ENCODE results near the gene HNRNPA3.
"Not testable (repeated sequence)": the region's sequence is repeated elsewhere in the genome, so short reads cannot be mapped to it uniquely, and the experiment has no call there.

Gene HNRNPA3

DNA sequence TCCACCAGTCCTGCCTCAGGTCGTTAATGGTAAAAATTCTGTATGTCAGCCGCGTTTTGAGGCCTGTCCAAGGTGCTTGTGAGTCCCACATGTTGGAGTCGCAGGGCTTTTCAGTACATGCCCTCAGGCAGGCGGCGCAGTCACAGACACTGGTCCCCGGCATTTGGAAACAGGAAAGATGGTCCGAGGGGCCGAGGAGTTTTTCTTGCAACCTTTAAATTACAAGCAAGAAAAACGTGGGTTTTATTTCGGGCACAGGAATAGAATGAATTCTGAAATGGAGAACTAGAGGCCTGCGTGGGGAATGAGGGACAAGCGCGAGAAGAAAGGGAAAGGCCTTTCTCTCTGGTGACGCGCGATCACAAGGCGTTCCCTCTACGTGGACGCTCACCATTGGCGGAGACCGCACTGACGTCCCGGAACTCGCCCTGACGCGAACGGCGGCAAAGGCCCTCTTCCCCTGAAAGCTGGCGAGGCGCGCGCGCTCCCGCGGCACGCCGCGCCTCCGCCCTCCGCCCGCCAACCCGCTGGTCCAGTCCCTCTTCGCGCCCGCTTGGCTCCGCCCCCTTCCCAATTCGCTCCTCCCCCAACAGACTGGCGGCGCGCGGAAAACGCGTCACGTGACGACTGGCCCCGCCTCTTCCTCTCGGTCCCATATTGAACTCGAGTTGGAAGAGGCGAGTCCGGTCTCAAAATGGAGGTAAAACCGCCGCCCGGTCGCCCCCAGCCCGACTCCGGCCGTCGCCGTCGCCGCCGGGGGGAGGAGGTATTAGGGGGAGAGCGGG, at the start of gene HNRNPA3:
Gene HNRNPA3, plus strand, starts transcription at position 689 of the 785 bp plus-strand sequence. Its CDS starts 6 bp downstream, at position 695.
- DNase-seq = peak; percentile 99 to 100 (median 99)

DNA sequence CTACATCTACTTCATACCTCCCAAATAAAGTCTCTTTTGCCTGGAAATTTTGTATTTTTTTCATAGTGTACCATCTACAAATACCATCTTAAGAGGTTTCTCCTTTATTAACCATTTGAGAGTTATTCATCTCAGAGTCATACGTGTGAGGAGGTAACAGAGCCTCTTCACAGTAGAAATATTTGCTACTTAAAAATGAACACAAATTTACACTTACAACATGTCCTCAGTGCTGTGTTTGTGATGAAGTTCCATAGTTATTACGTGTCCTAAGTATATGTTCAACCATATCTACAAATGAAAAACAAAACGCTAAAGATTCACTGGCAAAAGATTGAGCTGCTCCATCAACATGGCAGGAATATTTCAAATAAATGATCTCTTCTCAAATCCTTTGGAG, 48.5 kb upstream of the HNRNPA3 start:
- DNase-seq = no peak

DNA sequence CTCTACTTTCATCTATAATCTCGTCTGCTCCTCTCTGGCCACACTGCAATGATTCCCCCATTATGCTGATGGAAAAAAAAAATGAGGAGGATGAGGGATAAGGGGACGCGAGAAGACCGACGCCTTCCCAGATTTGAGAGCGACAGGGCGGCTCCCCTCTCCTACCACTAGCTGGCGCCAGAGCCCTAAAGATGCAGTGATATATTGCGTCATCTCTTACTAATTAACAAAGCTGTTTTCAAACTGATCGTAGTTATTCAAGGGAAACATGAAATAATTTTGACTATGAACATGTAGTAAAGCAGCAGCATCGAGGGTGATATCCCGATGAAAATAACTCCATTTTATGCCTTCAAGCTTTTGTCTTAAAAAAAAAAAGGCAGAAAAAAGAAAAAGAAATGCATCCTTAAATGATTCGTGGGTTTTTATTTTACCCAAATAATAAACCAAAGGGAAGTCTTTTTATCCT, 48.0 kb upstream of the HNRNPA3 start:
- DNase-seq = peak; percentile 51 to 84 (median 71)

DNA sequence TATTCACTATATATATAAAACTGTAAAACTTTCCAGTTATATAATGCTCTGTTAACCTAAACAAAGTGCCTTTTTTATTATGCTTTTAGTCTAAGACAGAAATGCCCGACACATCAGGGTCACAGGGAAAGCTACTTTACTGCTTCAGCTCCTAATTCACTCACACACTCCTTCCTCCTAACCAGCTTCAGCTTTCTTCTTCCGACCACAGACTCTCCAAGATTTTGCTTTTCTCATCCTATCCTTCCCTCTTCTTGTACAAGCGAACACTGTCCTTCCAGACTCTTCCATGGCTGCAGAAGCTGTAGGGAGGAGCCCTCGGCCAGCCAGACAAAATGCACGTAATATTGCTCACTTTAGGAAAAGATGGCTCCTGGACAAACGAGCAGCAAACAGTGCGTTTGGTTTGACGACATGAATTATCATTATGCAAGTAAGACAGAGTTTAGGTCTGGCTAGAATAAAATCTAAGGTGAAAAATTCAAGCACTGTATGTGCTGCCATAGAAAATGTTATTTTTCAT, 47.5 kb upstream of the HNRNPA3 start:
- DNase-seq = peak in 1 of 6 experiments; percentile 61

DNA sequence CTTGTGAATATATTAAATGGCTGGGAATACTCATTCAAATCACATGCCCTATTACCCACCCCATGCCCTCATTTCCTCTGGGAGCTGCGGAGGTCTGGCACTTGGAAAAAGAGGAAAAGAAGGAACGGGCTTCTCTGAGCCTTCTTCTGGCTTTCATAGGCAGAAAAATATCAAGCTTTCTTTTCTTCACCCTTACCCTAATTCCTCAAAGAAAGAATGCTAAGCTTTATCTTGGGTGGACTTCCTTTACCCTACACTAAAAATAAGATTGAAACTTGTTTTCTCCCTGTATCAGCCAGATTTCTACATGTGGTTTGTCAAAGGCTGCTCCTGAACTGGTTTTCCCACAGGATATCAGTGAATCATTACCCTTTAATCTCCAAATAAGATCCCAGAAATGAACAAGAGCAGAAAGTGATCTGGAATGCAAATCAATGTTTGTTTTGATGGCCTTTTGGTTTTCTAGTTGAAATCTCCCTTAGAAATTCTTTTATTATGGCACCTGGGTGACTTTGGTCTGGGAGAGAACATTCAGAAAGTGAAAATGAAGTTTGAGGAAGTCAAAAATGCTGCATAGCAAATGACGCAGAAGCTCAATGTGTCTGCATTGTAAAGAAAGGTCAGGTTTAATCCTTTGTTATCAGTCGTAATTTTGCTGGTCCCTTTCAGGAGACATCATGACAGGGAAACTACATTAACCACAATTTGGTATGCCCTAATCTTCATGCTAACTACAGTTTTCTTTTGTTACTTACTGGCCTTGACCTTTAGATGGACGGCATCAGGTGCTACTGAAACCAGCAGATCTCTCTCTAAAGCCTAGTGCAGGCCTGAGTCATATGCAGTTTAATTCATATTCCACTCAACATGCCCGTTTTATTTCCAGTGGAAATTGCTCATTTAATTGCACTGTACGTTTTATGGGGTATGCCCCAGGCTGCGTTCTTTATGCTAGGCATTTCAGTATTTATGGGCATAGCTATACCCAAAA, 46.6 kb upstream of the HNRNPA3 start:
- DNase-seq = peak in 3 of 6 experiments; percentile 13 to 43 (median 37)

DNA sequence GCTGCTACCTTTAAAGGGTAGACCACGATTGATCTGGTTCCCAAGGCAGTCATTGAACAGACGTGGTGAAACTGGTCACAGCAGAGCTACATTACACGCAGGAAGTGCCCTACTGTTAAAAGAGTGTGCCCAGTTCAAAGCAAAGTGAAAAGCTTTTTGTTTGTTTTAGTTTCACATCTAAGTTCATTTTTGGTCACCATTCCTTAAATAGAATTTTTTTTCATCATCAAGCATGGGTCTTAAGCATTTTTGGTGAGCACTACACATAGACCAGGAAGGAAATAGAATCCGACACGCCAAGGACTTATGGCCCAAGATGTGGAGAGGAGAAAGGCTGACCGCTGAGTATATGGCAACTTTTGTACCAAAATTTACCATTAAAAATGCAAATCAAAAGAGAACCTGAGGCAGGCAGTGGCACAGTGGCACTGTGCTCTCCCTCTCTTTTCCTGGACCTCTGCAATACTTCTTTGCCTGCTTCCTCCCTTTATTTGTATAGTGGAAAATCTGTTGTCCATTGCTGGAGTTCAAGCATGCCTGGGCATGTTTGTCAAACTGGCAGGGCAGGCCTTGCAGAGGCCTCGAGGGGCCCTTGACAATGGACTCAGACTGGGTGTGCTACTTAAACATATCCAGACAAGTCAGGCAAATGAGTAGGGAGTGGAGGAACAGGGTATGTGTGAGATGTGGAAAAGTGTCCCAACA, 42.6 kb upstream of the HNRNPA3 start:
- DNase-seq = no peak

DNA sequence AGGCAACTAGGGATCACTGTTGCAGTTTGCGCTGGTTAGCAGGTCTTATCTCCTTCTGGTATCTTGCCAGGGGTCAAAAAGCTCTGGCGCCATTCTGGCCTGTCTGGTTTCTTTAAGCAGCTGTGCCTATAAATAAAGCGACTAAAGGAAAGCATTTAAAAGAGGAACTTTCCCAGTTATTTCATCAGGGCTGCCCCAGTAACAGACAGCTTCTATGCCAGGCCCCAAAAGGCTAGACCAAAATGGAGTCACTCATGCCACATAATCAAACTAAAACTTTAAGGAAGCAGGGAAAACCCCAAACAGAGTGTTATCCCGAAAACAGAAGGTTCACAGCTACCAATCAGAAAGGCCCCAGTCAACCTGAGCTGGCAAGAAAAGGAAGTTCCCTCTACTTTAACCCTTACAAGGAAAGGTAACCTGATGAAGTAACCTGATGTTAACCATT, 41.2 kb upstream of the HNRNPA3 start:
- no peak for DNase-seq

DNA sequence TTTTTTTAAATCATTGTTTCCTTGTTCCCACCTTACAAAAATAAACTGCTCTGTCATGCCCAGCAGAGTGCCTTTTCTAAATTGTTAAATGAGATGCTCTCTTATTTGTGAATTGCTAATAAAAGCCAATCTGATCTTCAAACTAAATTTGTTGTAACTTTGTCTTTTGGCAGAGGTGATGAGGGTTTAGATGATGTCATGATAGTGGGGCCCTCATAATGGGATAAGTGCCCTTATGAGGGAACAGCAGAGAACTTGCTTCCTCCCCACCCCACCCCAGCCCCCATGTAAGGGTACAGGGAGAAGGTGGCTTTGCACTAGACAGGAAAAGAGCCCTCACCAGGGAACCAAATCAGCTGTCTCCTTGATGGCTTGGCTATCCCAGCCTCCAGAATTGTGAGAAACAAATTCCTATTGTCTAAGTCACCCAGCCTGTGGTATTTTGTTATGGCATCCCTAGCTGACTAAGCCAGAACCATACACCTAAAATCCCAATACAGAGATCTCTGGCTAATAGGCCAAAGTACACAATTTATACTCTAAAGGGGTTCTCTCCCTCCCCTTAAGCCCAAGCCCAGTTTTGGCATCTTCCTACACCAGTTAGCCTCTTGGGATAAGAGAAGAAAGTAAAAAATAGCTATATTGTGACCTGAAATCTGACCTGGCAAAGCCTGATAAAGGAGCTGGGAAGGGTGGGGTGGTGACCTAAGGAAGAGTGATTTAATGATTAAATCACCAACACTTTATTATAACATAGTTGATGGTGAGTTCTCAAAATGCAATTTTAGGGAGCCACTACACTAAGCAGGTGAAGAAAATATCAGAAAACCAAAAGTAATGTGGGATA, 40.3 kb upstream of the HNRNPA3 start:
- no peak for DNase-seq

DNA sequence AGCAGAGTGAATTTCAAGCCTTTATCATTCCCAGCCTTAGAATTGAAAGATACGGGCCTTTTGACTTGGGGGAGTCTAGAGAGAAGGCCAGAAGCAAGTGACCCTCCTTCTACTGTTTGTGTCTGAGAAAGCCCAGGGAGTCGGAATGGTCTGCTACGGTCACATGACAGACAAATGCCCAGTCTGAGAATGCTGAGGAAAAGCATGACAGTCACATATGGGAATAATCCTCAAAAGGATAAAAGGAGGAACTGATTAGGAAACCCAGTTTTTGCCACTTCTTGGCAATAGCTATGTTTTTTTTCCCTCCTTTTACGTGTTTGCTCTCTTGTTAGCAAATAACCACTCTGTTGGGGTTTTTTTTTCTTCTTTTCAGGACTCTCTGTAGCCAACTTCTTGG, 38.1 kb upstream of the HNRNPA3 start:
- DNase-seq = no peak

DNA sequence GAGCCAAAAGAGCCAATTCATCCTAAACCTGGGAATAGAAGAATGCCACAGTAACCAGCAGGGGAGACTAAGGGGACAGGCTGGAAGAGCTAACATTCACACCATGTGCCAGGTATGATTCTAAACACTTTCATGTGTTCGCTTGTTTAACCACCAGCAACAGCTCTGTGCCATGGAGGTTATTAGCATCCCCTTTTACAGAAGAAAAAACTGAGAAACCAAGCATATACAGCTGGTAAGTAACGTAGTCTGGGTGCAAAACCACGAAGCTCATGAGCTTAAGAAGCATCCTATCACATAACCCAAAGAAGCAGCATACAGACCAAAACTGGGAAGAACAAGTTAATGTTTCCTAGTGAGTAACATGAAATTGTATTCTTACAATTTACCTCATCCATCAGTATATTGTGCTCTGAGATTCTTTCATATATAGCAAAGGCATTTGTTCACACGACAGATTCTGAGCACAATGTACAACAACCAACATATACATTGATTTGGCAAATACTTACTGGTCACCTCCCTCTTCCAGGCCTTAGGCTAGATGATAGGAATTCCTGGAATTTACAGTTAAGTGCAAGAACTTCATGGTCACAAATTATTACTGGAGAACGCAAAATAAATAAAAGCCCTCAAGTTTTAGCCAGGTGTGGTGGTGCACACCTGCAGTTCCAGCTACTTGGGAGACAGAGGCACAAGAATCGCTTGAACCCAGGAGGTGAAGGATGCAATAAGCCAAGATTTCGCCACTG, 36.5 kb upstream of the HNRNPA3 start:
- DNase-seq = no peak

DNA sequence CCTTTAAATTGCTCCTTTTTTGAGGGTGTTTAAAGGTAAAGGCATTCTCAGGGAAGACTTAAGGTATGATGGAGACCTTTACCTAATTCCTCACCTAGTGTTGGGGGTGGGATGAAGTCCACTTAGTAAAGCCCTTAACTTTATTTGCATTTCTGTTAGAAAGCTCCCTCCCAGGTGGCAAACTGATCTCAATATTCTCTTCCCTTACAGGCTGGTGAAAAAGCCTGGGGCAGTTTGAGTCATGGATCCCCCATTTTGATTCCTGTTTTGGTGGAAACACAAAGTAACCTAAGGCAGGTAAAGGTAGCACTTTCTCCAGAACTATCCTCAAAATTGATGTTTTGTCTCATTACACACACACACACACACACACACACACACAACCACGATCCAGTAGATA, 33.8 kb upstream of the HNRNPA3 start:
- no peak for DNase-seq

DNA sequence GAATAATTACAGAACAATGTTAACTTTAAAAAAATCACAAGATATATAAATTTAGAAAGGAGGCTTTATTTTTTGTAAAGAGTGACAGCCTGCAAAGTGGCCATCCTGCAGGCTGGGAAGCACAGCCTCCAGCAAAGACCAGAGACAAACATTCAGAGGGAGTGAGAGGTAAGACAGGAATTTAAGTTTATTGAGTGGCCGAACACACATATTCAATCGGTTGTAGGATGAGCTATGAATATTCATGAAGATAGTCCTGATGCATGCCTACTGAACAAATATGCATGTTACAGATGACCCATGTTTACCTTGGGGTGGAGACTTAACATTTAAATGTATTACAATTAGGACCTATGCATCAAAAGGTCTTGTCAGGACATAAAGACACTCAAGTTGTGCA, 33.4 kb upstream of the HNRNPA3 start:
- no peak for DNase-seq

DNA sequence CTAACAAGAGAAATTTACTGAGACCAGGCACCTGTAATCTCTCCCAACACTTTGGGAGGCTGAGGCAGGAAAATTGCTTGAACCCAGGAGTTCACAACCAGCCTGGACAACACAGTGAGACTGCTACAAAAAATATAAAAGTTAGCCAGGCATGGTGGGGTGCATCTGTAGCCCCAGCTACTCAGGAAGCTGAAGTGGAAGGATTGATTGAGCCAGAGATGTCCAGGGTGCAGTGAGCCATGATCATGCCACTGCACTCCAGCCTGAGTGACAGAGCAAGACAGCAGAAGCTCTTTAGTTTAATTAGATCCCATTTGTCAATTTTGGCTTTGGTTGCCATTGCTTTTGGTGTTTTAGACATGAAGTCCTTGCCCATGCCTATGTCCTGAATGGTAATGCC, 32.9 kb upstream of the HNRNPA3 start:
- DNase-seq = not testable (repeated sequence)

DNA sequence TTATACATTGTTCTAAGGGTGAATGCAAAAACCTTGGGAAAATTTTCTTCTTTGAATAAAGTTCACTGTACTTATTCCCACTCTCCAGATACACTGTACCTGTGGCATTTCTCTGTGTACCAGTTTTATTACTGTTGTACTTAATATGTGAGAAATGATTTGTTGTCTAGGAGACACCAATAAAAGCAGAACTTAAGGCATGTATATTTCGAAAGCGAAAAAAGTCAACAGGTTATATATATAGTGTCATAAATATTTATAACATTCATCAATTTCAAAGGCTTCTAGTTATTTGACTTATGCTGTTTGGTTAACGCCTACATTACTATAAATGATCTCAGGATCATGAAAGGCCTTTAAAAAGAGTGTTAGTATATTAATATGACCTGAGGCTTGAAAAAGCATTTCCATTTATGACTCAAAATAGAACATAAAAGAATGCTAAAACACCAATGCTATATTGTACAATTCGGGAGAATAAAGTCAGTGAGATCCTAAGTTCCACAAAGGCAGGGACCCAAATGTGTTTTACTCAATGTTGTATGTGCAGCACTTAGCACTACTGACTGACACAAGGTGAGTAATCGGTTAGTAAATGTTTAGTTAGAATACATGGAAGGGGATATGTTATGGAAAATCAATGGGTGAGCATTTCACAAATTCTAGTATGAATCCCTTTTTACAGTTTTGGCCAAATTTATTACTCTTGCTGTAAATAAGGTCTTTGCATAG, 32.2 kb upstream of the HNRNPA3 start:
- DNase-seq = no peak

DNA sequence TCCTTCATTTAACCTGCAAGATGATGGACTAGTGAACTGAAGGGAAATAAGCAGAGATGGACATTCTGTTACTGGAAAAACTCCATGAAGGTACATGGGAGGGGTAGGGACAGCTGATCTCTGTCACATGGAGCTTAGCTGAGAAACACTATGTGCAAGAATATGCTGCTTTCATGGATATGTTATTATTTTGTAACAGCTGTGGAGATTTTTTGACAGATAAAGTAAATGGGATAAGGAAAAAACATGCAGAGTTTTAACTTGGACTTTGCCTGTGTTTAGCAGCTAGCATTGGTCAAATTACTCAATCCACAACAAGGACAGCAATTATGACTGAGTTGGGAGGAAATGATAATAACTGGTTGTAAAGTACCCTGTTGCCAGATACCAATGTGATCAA, 28.7 kb upstream of the HNRNPA3 start:
- DNase-seq = no peak

DNA sequence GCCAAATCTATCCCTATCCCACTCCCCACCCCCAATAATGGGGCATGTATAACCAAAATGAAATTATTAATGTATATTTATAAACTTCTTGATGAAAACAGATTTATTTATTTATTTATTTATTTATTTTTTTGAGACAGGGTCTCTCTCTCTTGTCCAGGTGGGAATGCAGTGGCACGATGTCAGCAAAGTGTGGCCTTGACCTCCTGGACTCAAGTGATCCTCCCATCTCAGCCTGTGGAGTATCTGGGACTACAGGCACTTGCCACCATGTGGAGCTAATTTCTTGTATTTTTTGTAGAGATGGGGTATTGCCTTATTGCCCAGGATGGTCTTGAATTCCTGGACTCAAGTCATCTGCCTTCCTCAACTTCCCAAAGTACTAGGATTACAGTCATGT, 28.0 kb upstream of the HNRNPA3 start:
- no peak for DNase-seq

DNA sequence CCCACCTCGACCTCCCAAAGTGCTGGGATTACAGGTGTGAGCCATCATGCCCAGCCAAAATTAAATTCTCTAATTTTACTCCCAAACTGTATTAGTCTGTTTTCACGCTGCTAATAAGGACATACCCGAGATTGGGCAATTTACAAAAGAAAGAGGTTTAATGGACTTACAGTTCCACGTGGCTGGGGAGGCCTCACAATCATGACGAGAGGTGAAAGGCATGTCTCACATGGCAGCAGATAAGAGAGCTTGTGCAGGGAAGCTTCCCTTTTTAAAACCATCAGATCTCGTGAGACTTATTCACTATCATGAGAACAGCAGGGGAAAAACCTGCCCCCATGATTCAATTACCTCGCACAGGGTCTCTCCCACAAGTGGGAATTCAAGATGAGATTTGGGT, 26.6 kb upstream of the HNRNPA3 start:
- DNase-seq = not testable (repeated sequence)

DNA sequence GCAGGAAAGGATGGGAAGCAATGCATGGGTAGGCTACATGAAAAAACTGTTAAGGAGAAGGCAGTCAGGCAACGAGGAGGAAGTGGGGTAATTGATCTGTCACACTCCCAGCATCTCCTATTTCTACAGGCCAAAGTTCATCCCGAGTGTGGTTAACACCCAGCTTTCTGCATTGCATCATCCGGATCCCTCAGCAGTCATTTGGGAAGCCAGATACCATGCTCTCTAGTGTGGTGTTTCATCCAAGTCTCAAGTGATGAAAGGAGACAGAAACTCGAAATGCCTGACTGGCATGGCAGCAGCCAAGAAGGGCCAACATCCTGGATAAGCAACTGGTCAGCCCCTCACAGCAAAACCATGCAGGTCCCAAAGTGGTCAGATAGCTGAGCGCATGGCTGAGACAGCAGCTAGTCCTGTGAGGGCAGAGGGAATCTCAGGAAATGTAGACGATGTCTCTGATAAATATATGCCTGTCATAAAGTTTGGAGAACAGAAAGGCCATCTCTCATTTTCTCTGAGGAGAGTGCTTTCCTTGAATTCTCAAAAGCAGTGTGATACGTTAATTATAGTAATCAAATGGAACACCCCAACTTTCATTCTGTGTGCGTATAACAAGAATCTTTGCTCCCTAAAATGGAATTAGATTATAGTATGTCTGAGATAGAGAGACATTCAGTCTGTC, 24.8 kb upstream of the HNRNPA3 start:
- no peak for DNase-seq

Measured in stimulated activated naive CD4-positive, alpha-beta T cell (primary cell).